NK-92 (cell line): ENCODE data around the gene TRAPPC2.

Source experiments
- DNase-seq: peaks from one replicate; lab custom pipeline; 2025; ENCODE audit not compliant: unreplicated experiment; lab: John Stamatoyannopoulos, UW

Gene TRAPPC2

GRCh38 chrX:13734278-13735172, at the start of gene TRAPPC2, which contains the start of gene OFD1:
TRAPPC2 (minus strand) TSS chrX:13734620; CDS start chrX:13719963, 14,657 bp downstream.
OFD1 (plus strand) TSS chrX:13734748; CDS start chrX:13735072, 324 bp downstream.
- DNase-seq = peak; percentile 47

- DNase-seq = no peak
Measured at GRCh38 chrX:13780868-13781427, 46.5 kb upstream of the TRAPPC2 start.

GRCh38 chrX:13778916-13779315, 44.5 kb upstream of the TRAPPC2 start:
- no peak for DNase-seq

GRCh38 chrX:13776387-13776786, 42.0 kb upstream of the TRAPPC2 start:
- DNase-seq = no peak

- no peak for DNase-seq
Measured at GRCh38 chrX:13775837-13776236, 41.4 kb upstream of the TRAPPC2 start.

GRCh38 chrX:13774696-13775095, 40.3 kb upstream of the TRAPPC2 start:
- DNase-seq = no peak

GRCh38 chrX:13770013-13770535, 35.7 kb upstream of the TRAPPC2 start:
- no peak for DNase-seq

- no peak for DNase-seq
Measured at GRCh38 chrX:13768939-13769338, 34.5 kb upstream of the TRAPPC2 start.

GRCh38 chrX:13764765-13765164, 30.3 kb upstream of the TRAPPC2 start:
- DNase-seq = no peak

GRCh38 chrX:13764281-13764680, 29.9 kb upstream of the TRAPPC2 start:
- no peak for DNase-seq

GRCh38 chrX:13763489-13763888, 29.1 kb upstream of the TRAPPC2 start:
- no peak for DNase-seq

- no peak for DNase-seq
Measured at GRCh38 chrX:13761606-13762414, 27.4 kb upstream of the TRAPPC2 start.

GRCh38 chrX:13760426-13760825, 26.0 kb upstream of the TRAPPC2 start:
- no peak for DNase-seq

- DNase-seq = no peak
Measured at GRCh38 chrX:13759152-13759718, 24.8 kb upstream of the TRAPPC2 start.

- DNase-seq = no peak
Measured at GRCh38 chrX:13756381-13756780, 22.0 kb upstream of the TRAPPC2 start.

- DNase-seq = no peak
Measured at GRCh38 chrX:13755254-13755653, 20.8 kb upstream of the TRAPPC2 start.

- no peak for DNase-seq
Measured at GRCh38 chrX:13754765-13755164, 20.3 kb upstream of the TRAPPC2 start.

GRCh38 chrX:13752646-13753045, 18.2 kb upstream of the TRAPPC2 start:
- DNase-seq = no peak

- DNase-seq = no peak
Measured at GRCh38 chrX:13752141-13752540, 17.7 kb upstream of the TRAPPC2 start.

GRCh38 chrX:13750812-13751211, 16.4 kb upstream of the TRAPPC2 start:
- no peak for DNase-seq

GRCh38 chrX:13750204-13750603, 15.8 kb upstream of the TRAPPC2 start:
- DNase-seq = no peak
